DMS153 treated with DMSO at 0.1 percent for 48 hours (cell line): ENCODE measurements around the gene CCL14.
"Not testable (repeated sequence)": the region's sequence is repeated elsewhere in the genome, so short reads cannot be mapped to it uniquely, and the experiment has no call there.

ENCODE experiments used
- DNase-seq: peaks from one replicate; lab custom pipeline; 2025; ENCODE audit not compliant: unreplicated experiment; lab: John Stamatoyannopoulos, UW

The CCL14 gene

GRCh38 chr17:35943537-35943936, 43.0 kb downstream of the CCL14 start, which contains the start of gene LYZL6:
Gene LYZL6, minus strand, starts transcription at chr17:35943713. Its CDS starts 4,357 bp downstream, at chr17:35939356.
- no peak for DNase-seq

- no peak for DNase-seq
These were observed 43.8 kb downstream of the CCL14 start for GRCh38 chr17:35942588-35943186.

GRCh38 chr17:35938492-35938891, 48.0 kb downstream of the CCL14 start:
- not testable (repeated sequence) for DNase-seq

GRCh38 chr17:35936063-35936462, 50.5 kb downstream of the CCL14 start:
- DNase-seq, result no peak

GRCh38 chr17:35934760-35935159, 51.8 kb downstream of the CCL14 start:
- DNase-seq, result no peak
